ENCODE measurements around the gene MAN1C1. TPM values are rescaled to one million over a fixed set of nuclear protein-coding genes. Genes with fewer than 3 reads are reported as not detected.

MAN1C1 gene
- total and polyA plus RNA-seq, 2 donors (not counting 3 experiments of a cell fraction or from before 2014, with no cell fraction given), result 1.5 to 4.0 TPM

DNA sequence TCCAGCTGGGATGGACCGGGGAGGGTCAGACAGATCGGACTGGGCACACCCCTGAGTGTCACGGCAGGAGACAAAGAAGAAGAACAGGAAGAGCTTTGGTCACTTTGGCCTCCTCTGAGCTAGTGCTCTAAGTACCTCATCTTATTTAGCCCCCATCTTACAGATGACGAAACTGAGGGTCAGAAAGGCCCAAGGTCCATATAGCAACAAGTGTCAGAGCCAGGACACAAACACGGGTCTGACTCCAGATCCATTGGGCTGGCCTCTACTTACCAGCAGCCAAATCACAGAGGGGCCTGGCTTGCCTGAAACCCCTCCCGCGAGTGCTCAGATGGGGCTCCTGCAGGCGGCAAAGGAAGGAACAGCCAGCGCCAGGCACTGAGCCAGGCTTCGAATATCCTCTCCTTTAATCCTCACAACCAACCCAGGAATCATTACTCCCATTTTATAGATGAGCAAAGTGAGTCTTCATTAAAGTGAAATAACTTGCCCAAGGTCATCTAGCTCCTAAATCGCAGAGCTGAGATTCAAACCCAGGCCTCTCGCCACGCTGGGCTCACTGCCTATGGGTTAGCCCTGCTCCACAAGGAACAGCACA, 157.7 kb downstream of the MAN1C1 start:
- no peaks in the 10 kb centered on the region for H3K79me2 ChIP-seq (ENCODE audit: control insufficient read depth, insufficient read depth, low read length)
- CTCF ChIA-PET, result interaction anchor here (1.8 kb wide), 1 partner anchor 8 kb away, joined by 4 read pairs; no protein-coding TSS in a partner anchor
- H4K20me1 ChIP-seq (replicated peaks; ENCODE audit: control insufficient read depth, extremely low read depth, insufficient read depth, low read length), result no peaks in the 10 kb centered on the region
- H3K9ac ChIP-seq (replicated peaks; ENCODE audit: extremely low read depth, insufficient read depth, low read length), result no peak overlapping the region
- no peaks in the 10 kb centered on the region for H3K4me1 ChIP-seq (ENCODE audit: control insufficient read depth, extremely low read depth, insufficient read depth, low read length)
- H3K9me3 ChIP-seq (replicated peaks; ENCODE audit: control insufficient read depth, insufficient read depth, low read length), result no peaks in the 10 kb centered on the region
- no peaks in the 10 kb centered on the region for H3K9me1 ChIP-seq (replicated peaks; ENCODE audit: control insufficient read depth, extremely low read depth, insufficient read depth, low read length)
- no peak overlapping the region for H2AFZ ChIP-seq (ENCODE audit: low read depth, low read length)
- no peaks in the 10 kb centered on the region for H3K36me3 ChIP-seq (ENCODE audit: control insufficient read depth in 2 of 2, extremely low read depth in 1 of 2, insufficient read depth in 2 of 2, low read length in 2 of 2)
- no peak overlapping the region for H3K4me2 ChIP-seq (ENCODE audit: insufficient read depth, low read length)
- no peak overlapping the region for H3K27ac ChIP-seq (ENCODE audit: insufficient read depth, low read depth, low read length)
- POLR2A ChIA-PET, result no interaction called here
- dilution Hi-C loops (cut with MboI; ENCODE audit: extremely low pct_ligation_motif_present, low sequenced_read_pairs), result no loop called here
- DNase-seq (ENCODE audit: low read depth, low spot score), result no peak
- intact Hi-C loops (cut with micrococcal nuclease), result no loop called here
- TF ChIP-seq MYC (IDR thresholded peaks at IDR 0.05; ENCODE audit: low read depth, low read length) (no peak), EZH2 (IDR thresholded peaks at IDR 0.05; ENCODE audit: borderline replicate concordance, low read depth, low read length, severe bottlenecking) (no peak)
- TF ChIP-seq, protein P1, sequence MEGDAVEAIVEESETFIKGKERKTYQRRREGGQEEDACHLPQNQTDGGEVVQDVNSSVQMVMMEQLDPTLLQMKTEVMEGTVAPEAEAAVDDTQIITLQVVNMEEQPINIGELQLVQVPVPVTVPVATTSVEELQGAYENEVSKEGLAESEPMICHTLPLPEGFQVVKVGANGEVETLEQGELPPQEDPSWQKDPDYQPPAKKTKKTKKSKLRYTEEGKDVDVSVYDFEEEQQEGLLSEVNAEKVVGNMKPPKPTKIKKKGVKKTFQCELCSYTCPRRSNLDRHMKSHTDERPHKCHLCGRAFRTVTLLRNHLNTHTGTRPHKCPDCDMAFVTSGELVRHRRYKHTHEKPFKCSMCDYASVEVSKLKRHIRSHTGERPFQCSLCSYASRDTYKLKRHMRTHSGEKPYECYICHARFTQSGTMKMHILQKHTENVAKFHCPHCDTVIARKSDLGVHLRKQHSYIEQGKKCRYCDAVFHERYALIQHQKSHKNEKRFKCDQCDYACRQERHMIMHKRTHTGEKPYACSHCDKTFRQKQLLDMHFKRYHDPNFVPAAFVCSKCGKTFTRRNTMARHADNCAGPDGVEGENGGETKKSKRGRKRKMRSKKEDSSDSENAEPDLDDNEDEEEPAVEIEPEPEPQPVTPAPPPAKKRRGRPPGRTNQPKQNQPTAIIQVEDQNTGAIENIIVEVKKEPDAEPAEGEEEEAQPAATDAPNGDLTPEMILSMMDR (IDR thresholded peaks at IDR 0.05; ENCODE audit: extremely low read depth in 1 of 2, insufficient read depth in 1 of 2, low read depth in 1 of 2, low read length in 2 of 2), result no peak
- FAIRE-seq, result no peak
- no peak overlapping the region for H3K4me3 ChIP-seq (replicated peaks in 1 of 3; ENCODE audit: insufficient read depth in 1 of 3, low read depth in 1 of 3, low read length in 3 of 3)
- no peaks in the 10 kb centered on the region for H3K27me3 ChIP-seq (ENCODE audit: control insufficient read depth in 2 of 2, insufficient read depth in 2 of 2, low read length in 2 of 2)
- no TSS peak for BruUV-seq (replicated peaks)

Measured in endothelial cell of umbilical vein (primary cell).